Measurements from ENCODE around the gene STK25. TPM values are rescaled to one million over a fixed set of nuclear protein-coding genes. Genes with fewer than 3 reads are reported as not detected.

Gene STK25
- total RNA-seq, 4 donors from 2014 or later, result 407 to 555 (median 524) TPM

- intact Hi-C loops (cut with DNase I; ENCODE audit: low total_unique reads), result no loop called here
Observed at GRCh38 chr2:241475267-241475666, 33.1 kb downstream of the STK25 start.

GRCh38 chr2:241473399-241473798 is 35.0 kb downstream of the STK25 start:
- no peak for ATAC-seq
- in situ Hi-C loops (cut with MboI; ENCODE audit: low sequenced_read_pairs in 4 of 4) (no loop called here), intact Hi-C loops (cut with DNase I; ENCODE audit: low total_unique reads) (no loop called here)
- no peak overlapping the region for H3K27ac ChIP-seq
- peaks cover 0 to 6% of the 10 kb centered on the region in 2 donors for H3K36me3 ChIP-seq
- no peak overlapping the region for H3K4me3 ChIP-seq
- no peaks in the 10 kb centered on the region for H3K9me3 ChIP-seq
- TF ChIP-seq POLR2A (IDR thresholded peaks at IDR 0.05) (no peak), CTCF (IDR thresholded peaks at IDR 0.05 in 4 of 5, conservative IDR thresholded peaks at IDR 0.05 in 1 of 5) (no peak)
- no peaks in the 10 kb centered on the region for H3K27me3 ChIP-seq
- no peak for DNase-seq
- no peaks in the 10 kb centered on the region for H3K4me1 ChIP-seq

More at GRCh38 chr2:241475267-241475666, 33.1 kb downstream of the STK25 start:
- TF ChIP-seq CTCF (IDR thresholded peaks at IDR 0.05 in 4 of 5, conservative IDR thresholded peaks at IDR 0.05 in 1 of 5) (no peak), POLR2A (IDR thresholded peaks at IDR 0.05) (no peak)
- Histone ChIP-seq H3K27ac (no peak overlapping the region), H3K36me3 (peaks cover 0 to 10% of the 10 kb centered on the region in 2 donors), H3K9me3 (no peaks in the 10 kb centered on the region), H3K27me3 (no peaks in the 10 kb centered on the region), H3K4me3 (no peak overlapping the region), H3K4me1 (no peaks in the 10 kb centered on the region)
- in situ Hi-C loops (cut with MboI; ENCODE audit: low sequenced_read_pairs in 4 of 4), result no loop called here
- no peak for ATAC-seq
- DNase-seq, result no peak

- in situ Hi-C loops (cut with MboI; ENCODE audit: low sequenced_read_pairs in 4 of 4) (no loop called here), intact Hi-C loops (cut with DNase I; ENCODE audit: low total_unique reads) (no loop called here)
- ATAC-seq (no peak), DNase-seq (no peak)
- no peak overlapping the region for H3K4me3 ChIP-seq
- H3K27me3 ChIP-seq, result no peaks in the 10 kb centered on the region
- peaks cover 0 to 5% of the 10 kb centered on the region in 2 donors for H3K36me3 ChIP-seq
- no peak for TF ChIP-seq CTCF (IDR thresholded peaks at IDR 0.05 in 4 of 5, conservative IDR thresholded peaks at IDR 0.05 in 1 of 5)
- no peak for TF ChIP-seq POLR2A (IDR thresholded peaks at IDR 0.05)
- no peak overlapping the region for H3K27ac ChIP-seq
- H3K4me1 ChIP-seq, result no peaks in the 10 kb centered on the region
- no peaks in the 10 kb centered on the region for H3K9me3 ChIP-seq
Observed at GRCh38 chr2:241469746-241470145, 38.6 kb downstream of the STK25 start.

GRCh38 chr2:241468476-241468781 is 40.0 kb downstream of the STK25 start:
- no peak overlapping the region for H3K4me3 ChIP-seq
- TF ChIP-seq CTCF (IDR thresholded peaks at IDR 0.05 in 4 of 5, conservative IDR thresholded peaks at IDR 0.05 in 1 of 5), result no peak
- TF ChIP-seq POLR2A (IDR thresholded peaks at IDR 0.05), result no peak
- H3K36me3 ChIP-seq, result peaks cover 0 to 12% of the 10 kb centered on the region in 2 donors
- in situ Hi-C loops (cut with MboI; ENCODE audit: low sequenced_read_pairs in 4 of 4) (no loop called here), intact Hi-C loops (cut with DNase I; ENCODE audit: low total_unique reads) (no loop called here)
- no peaks in the 10 kb centered on the region for H3K4me1 ChIP-seq
- H3K27ac ChIP-seq, result no peak overlapping the region
- H3K9me3 ChIP-seq, result no peaks in the 10 kb centered on the region
- DNase-seq (no peak), ATAC-seq (no peak)
- H3K27me3 ChIP-seq, result no peaks in the 10 kb centered on the region

- H3K27ac ChIP-seq, result no peak overlapping the region
- no peaks in the 10 kb centered on the region for H3K4me1 ChIP-seq
- no peaks in the 10 kb centered on the region for H3K27me3 ChIP-seq
- no peaks in the 10 kb centered on the region for H3K9me3 ChIP-seq
- H3K36me3 ChIP-seq, result peaks cover 0 to 12% of the 10 kb centered on the region in 2 donors
- H3K4me3 ChIP-seq, result no peak overlapping the region
- no peak for TF ChIP-seq POLR2A (IDR thresholded peaks at IDR 0.05)
- ATAC-seq (no peak), DNase-seq (no peak)
- in situ Hi-C loops (cut with MboI; ENCODE audit: low sequenced_read_pairs in 4 of 4) (no loop called here), intact Hi-C loops (cut with DNase I; ENCODE audit: low total_unique reads) (no loop called here)
Observed at GRCh38 chr2:241467777-241468475, 40.5 kb downstream of the STK25 start.
